CD4-positive, alpha-beta T cell treated with Interferon alpha-2 for 1 hour (primary cell): ENCODE data around the gene TNS1.
A peak's percentile ranks its signal among the peaks of the same experiment; 100 is the strongest.

Experiments
- DNase-seq, 2 donors: peaks; one replicate each; pipeline ENCODE4 v3.0.0-alpha.2; 2020 to 2022

TNS1 gene

GRCh38 chr2:217892560-217892959 is 110.2 kb downstream of the TNS1 start:
- DNase-seq = no peak

- DNase-seq = no peak
Observed at GRCh38 chr2:217890445-217890844, 112.3 kb downstream of the TNS1 start.

GRCh38 chr2:217889656-217890055 is 113.1 kb downstream of the TNS1 start:
- DNase-seq = no peak

- DNase-seq = no peak
Observed at GRCh38 chr2:217887841-217888701, 114.7 kb downstream of the TNS1 start.

GRCh38 chr2:217886720-217887309 is 116.0 kb downstream of the TNS1 start:
- peak; percentile 51 to 66 for DNase-seq

- DNase-seq = no peak
Observed at GRCh38 chr2:217886091-217886490, 116.7 kb downstream of the TNS1 start.

GRCh38 chr2:217884985-217885384 is 117.8 kb downstream of the TNS1 start:
- no peak for DNase-seq

GRCh38 chr2:217880891-217881290 is 121.9 kb downstream of the TNS1 start:
- DNase-seq = no peak

GRCh38 chr2:217880287-217880889 is 122.4 kb downstream of the TNS1 start:
- no peak for DNase-seq

GRCh38 chr2:217878915-217879590 is 123.7 kb downstream of the TNS1 start:
- no peak for DNase-seq

- DNase-seq = no peak
Observed at GRCh38 chr2:217877866-217878265, 124.9 kb downstream of the TNS1 start.

GRCh38 chr2:217876253-217876570 is 126.6 kb downstream of the TNS1 start:
- no peak for DNase-seq

- DNase-seq = no peak
Observed at GRCh38 chr2:217875556-217876252, 127.1 kb downstream of the TNS1 start.

GRCh38 chr2:217875138-217875537 is 127.7 kb downstream of the TNS1 start:
- DNase-seq = no peak

GRCh38 chr2:217873371-217873770 is 129.4 kb downstream of the TNS1 start:
- no peak for DNase-seq

- no peak for DNase-seq
Observed at GRCh38 chr2:217872319-217872718, 130.5 kb downstream of the TNS1 start.

GRCh38 chr2:217870528-217871011 is 132.2 kb downstream of the TNS1 start:
- no peak for DNase-seq

GRCh38 chr2:217868911-217869334 is 133.9 kb downstream of the TNS1 start:
- no peak for DNase-seq

- DNase-seq = no peak
Observed at GRCh38 chr2:217868265-217868892, 134.4 kb downstream of the TNS1 start.

GRCh38 chr2:217866457-217866856 is 136.3 kb downstream of the TNS1 start:
- DNase-seq = no peak

GRCh38 chr2:217864963-217865772 is 137.6 kb downstream of the TNS1 start:
- DNase-seq = peak in 1 of 2 donors; percentile 33
